Spleen (tissue), 7 donors: ENCODE data around the gene RIMBP2.

ENCODE experiments used
- POLR2A ChIP-seq, 3 donors: fragments of 450-650 bp; IDR thresholded peaks; one replicate each; pipeline ENCODE4 v1.5.1; 2017; ENCODE audit warnings: antibody characterized with exemption in 3 of 3, mild to moderate bottlenecking in 1 of 3
- POLR2AphosphoS5 ChIP-seq, 3 donors: sonication (generic); formaldehyde crosslinking; IDR thresholded peaks; one replicate each; pipeline ENCODE4 v1.5.1; 2017; ENCODE audit warnings: antibody characterized with exemption in 3 of 3
- TF ChIP-seq, protein P1 (sequence below), 11 experiments: fragments of 200-600 bp in 7 of 11; fragments of 450-650 bp in 4 of 11; sonication (generic) in 4 of 11; IDR thresholded peaks in 8 of 11; conservative IDR thresholded peaks in 3 of 11; 1 replicate in 7 of 11; 2 replicates in 4 of 11; pipeline versions ENCODE4 v1.4.0 to v1.8.0; 2016 to 2021; ENCODE audit warnings: antibody characterized with exemption in 11 of 11, inconsistent platforms in 4 of 11, mild to moderate bottlenecking in 1 of 11
- donor health status: DM: no; HTN: no; CAD: no; lungs with moderate emphysema.
- donor health status: DM: no; HTN: no; CAD: no.
- donor health status: DM: no; HTN: no; CAD: no.

DNA sequence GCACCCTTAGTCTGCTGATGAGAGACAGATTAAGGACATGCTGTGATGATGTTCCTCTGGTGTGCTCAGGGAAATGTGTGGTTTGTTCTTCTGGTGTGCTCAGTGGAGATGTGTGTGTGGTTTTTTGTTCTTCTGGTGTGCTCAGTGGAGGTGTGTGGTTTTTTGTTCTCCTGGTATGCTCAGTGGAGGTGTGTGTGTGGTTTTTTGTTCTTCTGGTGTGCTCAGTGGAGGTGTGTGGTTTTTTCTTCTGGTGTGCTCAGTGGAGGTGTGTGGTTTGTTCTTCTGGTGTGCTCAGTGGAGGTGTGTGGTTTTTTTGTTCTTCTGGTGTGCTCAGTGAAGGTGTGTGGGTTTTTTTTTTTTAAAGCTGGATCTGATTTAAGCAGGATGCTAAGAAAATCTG, 363.0 kb downstream of the RIMBP2 start:
- TF ChIP-seq POLR2AphosphoS5 (IDR thresholded peaks at IDR 0.05) = no peak
- TF ChIP-seq, protein P1, sequence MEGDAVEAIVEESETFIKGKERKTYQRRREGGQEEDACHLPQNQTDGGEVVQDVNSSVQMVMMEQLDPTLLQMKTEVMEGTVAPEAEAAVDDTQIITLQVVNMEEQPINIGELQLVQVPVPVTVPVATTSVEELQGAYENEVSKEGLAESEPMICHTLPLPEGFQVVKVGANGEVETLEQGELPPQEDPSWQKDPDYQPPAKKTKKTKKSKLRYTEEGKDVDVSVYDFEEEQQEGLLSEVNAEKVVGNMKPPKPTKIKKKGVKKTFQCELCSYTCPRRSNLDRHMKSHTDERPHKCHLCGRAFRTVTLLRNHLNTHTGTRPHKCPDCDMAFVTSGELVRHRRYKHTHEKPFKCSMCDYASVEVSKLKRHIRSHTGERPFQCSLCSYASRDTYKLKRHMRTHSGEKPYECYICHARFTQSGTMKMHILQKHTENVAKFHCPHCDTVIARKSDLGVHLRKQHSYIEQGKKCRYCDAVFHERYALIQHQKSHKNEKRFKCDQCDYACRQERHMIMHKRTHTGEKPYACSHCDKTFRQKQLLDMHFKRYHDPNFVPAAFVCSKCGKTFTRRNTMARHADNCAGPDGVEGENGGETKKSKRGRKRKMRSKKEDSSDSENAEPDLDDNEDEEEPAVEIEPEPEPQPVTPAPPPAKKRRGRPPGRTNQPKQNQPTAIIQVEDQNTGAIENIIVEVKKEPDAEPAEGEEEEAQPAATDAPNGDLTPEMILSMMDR (IDR thresholded peaks at IDR 0.05 in 8 of 11, conservative IDR thresholded peaks at IDR 0.05 in 3 of 11) = no peak
- TF ChIP-seq POLR2A (IDR thresholded peaks at IDR 0.05) = no peak
